DOHH2 (cell line): ENCODE results near the gene AMER3.

Experiments
- EZH2phosphoT487 ChIP-seq: fragments of 200-600 bp; sonication (generic); IDR thresholded peaks from 2 replicates; pipeline ENCODE4 v1.6.1; 2017; ENCODE audit warnings: borderline replicate concordance, mild to moderate bottlenecking, antibody characterized with exemption, low read length, moderate library complexity, mixed read lengths
- TF ChIP-seq, protein P1 (sequence below): fragments of 200-600 bp; sonication (generic); IDR thresholded peaks from one replicate; pipeline ENCODE4 v1.5.1; 2014; ENCODE audit warnings: antibody characterized with exemption, mild to moderate bottlenecking, low read depth, low read length; ENCODE audit not compliant: poor library complexity, severe bottlenecking

DNA sequence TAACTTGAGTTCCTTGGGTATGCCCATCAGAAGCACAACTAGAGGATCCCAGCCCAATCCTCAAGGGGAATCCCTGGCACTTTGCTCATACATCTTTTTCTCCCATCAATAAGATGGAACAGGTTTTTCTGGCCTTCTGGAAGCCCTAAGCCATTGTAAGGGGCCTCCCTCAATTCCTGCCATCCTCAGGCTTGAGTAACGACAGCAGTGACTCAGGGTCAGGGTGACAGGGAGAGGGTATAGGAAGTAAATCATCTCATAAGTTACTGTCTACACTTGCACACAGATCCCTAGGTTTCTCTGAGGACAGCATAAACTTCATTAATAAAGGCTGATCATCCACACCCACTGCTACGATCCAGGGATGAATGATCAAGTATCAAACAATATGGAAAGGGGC, 35.0 kb downstream of the AMER3 start:
- TF ChIP-seq, protein P1, sequence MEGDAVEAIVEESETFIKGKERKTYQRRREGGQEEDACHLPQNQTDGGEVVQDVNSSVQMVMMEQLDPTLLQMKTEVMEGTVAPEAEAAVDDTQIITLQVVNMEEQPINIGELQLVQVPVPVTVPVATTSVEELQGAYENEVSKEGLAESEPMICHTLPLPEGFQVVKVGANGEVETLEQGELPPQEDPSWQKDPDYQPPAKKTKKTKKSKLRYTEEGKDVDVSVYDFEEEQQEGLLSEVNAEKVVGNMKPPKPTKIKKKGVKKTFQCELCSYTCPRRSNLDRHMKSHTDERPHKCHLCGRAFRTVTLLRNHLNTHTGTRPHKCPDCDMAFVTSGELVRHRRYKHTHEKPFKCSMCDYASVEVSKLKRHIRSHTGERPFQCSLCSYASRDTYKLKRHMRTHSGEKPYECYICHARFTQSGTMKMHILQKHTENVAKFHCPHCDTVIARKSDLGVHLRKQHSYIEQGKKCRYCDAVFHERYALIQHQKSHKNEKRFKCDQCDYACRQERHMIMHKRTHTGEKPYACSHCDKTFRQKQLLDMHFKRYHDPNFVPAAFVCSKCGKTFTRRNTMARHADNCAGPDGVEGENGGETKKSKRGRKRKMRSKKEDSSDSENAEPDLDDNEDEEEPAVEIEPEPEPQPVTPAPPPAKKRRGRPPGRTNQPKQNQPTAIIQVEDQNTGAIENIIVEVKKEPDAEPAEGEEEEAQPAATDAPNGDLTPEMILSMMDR = no peak
- no peak for TF ChIP-seq EZH2phosphoT487
